Astrocyte of the spinal cord (primary cell): ENCODE data around the gene MDP1.

ENCODE experiments used
- DNase-seq: peaks from one replicate; pipeline ENCODE4 v3.0.0; 2011; ENCODE audit warnings: low read depth, low spot score
- H3K4me3 ChIP-seq: 2 replicates; pipeline ENCODE4 v1.5.1; 2011; ENCODE audit warnings: low read depth, mild to moderate bottlenecking, low read length, moderate library complexity
- CTCF ChIP-seq: IDR thresholded peaks from 2 replicates; pipeline ENCODE4 v1.5.1; 2012; ENCODE audit warnings: low read depth, mild to moderate bottlenecking, low read length, inconsistent platforms
- in situ Hi-C: cut with HindIII; loops from 2 replicates; pipeline ENCODE4 v1.10.0; 2017; ENCODE audit warnings: low sequenced_read_pairs

The MDP1 gene

GRCh38 chr14:24196071-24197055 is 19.5 kb downstream of the MDP1 start:
- H3K4me3 ChIP-seq: peak overlapping the region; percentile 84
- in situ Hi-C loops: no loop called here
- DNase-seq: peak; percentile 13
- TF ChIP-seq CTCF: no peak

- DNase-seq: peak; percentile 92
- TF ChIP-seq CTCF: no peak
- H3K4me3 ChIP-seq: peak within 1 kb of the TSS; percentile 84
- in situ Hi-C loops: no loop called here
Observed at GRCh38 chr14:24195186-24196070, 20.4 kb downstream of the MDP1 start, which contains the start of gene TM9SF1. Gene TM9SF1 (minus strand): TSS chr14:24195441. CDS start chr14:24195019, 422 bp downstream.

GRCh38 chr14:24194873-24195185 is 21.0 kb downstream of the MDP1 start:
- no peak for DNase-seq
- no peak for TF ChIP-seq CTCF
- H3K4me3 ChIP-seq: peak overlapping the region; percentile 84
- in situ Hi-C loops: no loop called here

- DNase-seq: no peak
- TF ChIP-seq CTCF: no peak
- H3K4me3 ChIP-seq: peak overlapping the region; percentile 84
Observed at GRCh38 chr14:24194186-24194872, 21.5 kb downstream of the MDP1 start.

GRCh38 chr14:24192933-24193332 is 22.9 kb downstream of the MDP1 start:
- in situ Hi-C loops: no loop called here
- TF ChIP-seq CTCF: no peak
- no peak for DNase-seq
- no peak overlapping the region for H3K4me3 ChIP-seq

More at GRCh38 chr14:24194186-24194872, 21.5 kb downstream of the MDP1 start:
- in situ Hi-C loops: no loop called here

- H3K4me3 ChIP-seq: no peak overlapping the region
- in situ Hi-C loops: no loop called here
- DNase-seq: no peak
- TF ChIP-seq CTCF: no peak
Observed at GRCh38 chr14:24190416-24190815, 25.4 kb downstream of the MDP1 start.
